Right lobe of liver (tissue), 6 donors: ENCODE results near the gene FSD2. TPM values are rescaled to one million over a fixed set of nuclear protein-coding genes. Genes with fewer than 3 reads are reported as not detected.
"Not testable (repeated sequence)": the region's sequence is repeated elsewhere in the genome, so short reads cannot be mapped to it uniquely, and the experiment has no call there.

Source experiments
- ATAC-seq, 4 donors: fragments of 200-7000 bp; cut with Tn5 transposase; one replicate each; pipeline ENCODE4 v1.9.1; 2020; ENCODE audit warnings: mild to moderate bottlenecking in 4 of 4, moderate library complexity in 4 of 4
- DNase-seq, 3 donors: peaks; one replicate each; pipeline ENCODE4 v3.0.0-alpha.2; 2020
- H3K27ac ChIP-seq, 3 donors: fragments of 200-600 bp; one replicate each; pipeline ENCODE4 v1.8.0; 2022
- H3K27me3 ChIP-seq, 2 donors: fragments of 200-600 bp; one replicate each; pipeline ENCODE4 v1.8.0; 2022
- H3K36me3 ChIP-seq, 4 donors: fragments of 200-600 bp; sonication (generic) in 1 of 4; one replicate each; pipeline versions ENCODE4 v1.5.1 to v1.8.0; 2017 to 2022; ENCODE audit warnings: control low read depth in 1 of 4
- H3K4me1 ChIP-seq, 4 donors: fragments of 200-600 bp; sonication (generic) in 1 of 4; one replicate each; pipeline versions ENCODE4 v1.5.1 to v1.8.0; 2017 to 2022; ENCODE audit warnings: control low read depth in 1 of 4
- H3K4me3 ChIP-seq, 3 donors: fragments of 200-600 bp; one replicate each; pipeline ENCODE4 v1.8.0; 2022
- H3K9me3 ChIP-seq, 4 donors: fragments of 200-600 bp; sonication (generic) in 1 of 4; one replicate each; pipeline versions ENCODE4 v1.5.1 to v1.8.0; 2017 to 2022; ENCODE audit warnings: control low read depth in 1 of 4
- CTCF ChIP-seq, 4 donors: fragments of 200-600 bp in 3 of 4; fragments of 450-650 bp in 1 of 4; IDR thresholded peaks; one replicate each; pipeline versions ENCODE4 v1.5.1 to v1.8.0; 2016 to 2022; ENCODE audit warnings: antibody characterized with exemption in 4 of 4, mild to moderate bottlenecking in 2 of 4
- POLR2A ChIP-seq: fragments of 450-650 bp; IDR thresholded peaks from one replicate; pipeline ENCODE4 v1.6.1; 2017; ENCODE audit warnings: antibody characterized with exemption, mild to moderate bottlenecking
- WGBS: methylation state at CpG from one replicate; pipeline ENCODE4 v1.1.6; 2018; ENCODE audit warnings: low coverage, low lambda C conversion rate; ENCODE audit not compliant: insufficient coverage; ENCODE audit errors: missing lambda C conversion rate; 5-methylcytosine and 5-hydroxymethylcytosine counted together
- intact Hi-C, 2 donors: fragments of 100-400 bp; cut with DNase I; formaldehyde crosslinking; loops; one replicate each; pipeline versions ENCODE4 v1.11.2 to v1.14.1; 2022
- total RNA-seq, 6 experiments: library from RNA; depleted of rRNA in 2 of 6; stranded (reverse); fragments of >200 nt in 2 of 6; fragmentation: NEBNext Ultra II Directional in 3 of 6; extraction: Animal tissue kit (Norgen Biotek cat#: 25700) in 3 of 6; gene quantifications; one replicate each; pipeline versions ENCODE4 v1.1.0 to v1.2.4, GENCODE V29; 2016 to 2023
- donor health status: DM: no; HTN: yes; CAD: no.
- donor health status: DM: no; HTN: no; CAD: no.
- donor health status: DM: no; HTN: no; CAD: no.
- donor health status: DM: no; HTN: yes; CAD: no.
- donor health status: DM: no; HTN: yes; CAD: no.

Gene FSD2
- total RNA-seq, 6 experiments from 2014 or later, result not detected

- intact Hi-C loops, result no loop called here
- 100% methylated on average over 3 of the region's 4 CpGs for whole genome bisulfite sequencing
Observed at GRCh38 chr15:82829234-82829633, 23.4 kb upstream of the FSD2 start.

GRCh38 chr15:82828075-82828474, 22.2 kb upstream of the FSD2 start:
- H3K27ac ChIP-seq, result peak overlapping the region in 2 of 3 donors; percentile 28 to 29
- no peak overlapping the region for H3K4me3 ChIP-seq
- WGBS, result 60% methylated on average over 1 of the region's 1 CpG
- TF ChIP-seq POLR2A, result no peak
- no peak for TF ChIP-seq CTCF (IDR thresholded peaks at IDR 0.05)
- no peaks in the 10 kb centered on the region for H3K9me3 ChIP-seq
- H3K4me1 ChIP-seq, result peaks cover 0 to 38% (median 25%) of the 10 kb centered on the region in 4 donors
- DNase-seq, result no peak
- no peaks in the 10 kb centered on the region for H3K27me3 ChIP-seq
- peaks cover 11 to 87% (median 26%) of the 10 kb centered on the region in 4 donors for H3K36me3 ChIP-seq
- intact Hi-C loops, result no loop called here
- ATAC-seq, result peak; percentile 74 to 90 (median 87)

More at GRCh38 chr15:82829234-82829633, 23.4 kb upstream of the FSD2 start:
- Histone ChIP-seq H3K27ac (no peak overlapping the region), H3K9me3 (no peaks in the 10 kb centered on the region), H3K4me3 (no peak overlapping the region), H3K36me3 (peaks cover 14 to 87% (median 24%) of the 10 kb centered on the region in 4 donors), H3K27me3 (no peaks in the 10 kb centered on the region), H3K4me1 (peaks cover 0 to 42% (median 26%) of the 10 kb centered on the region in 4 donors)
- TF ChIP-seq POLR2A, result no peak
- TF ChIP-seq CTCF (IDR thresholded peaks at IDR 0.05), result no peak
- DNase-seq, result no peak
- no peak for ATAC-seq

GRCh38 chr15:82823049-82823448, 17.2 kb upstream of the FSD2 start:
- intact Hi-C loops, result no loop called here
- WGBS, result 52% methylated on average over 5 of the region's 5 CpGs

GRCh38 chr15:82821851-82822250, 16.0 kb upstream of the FSD2 start:
- H3K27ac ChIP-seq, intact Hi-C loops, H3K4me1 ChIP-seq, H3K27me3 ChIP-seq, H3K9me3 ChIP-seq, ATAC-seq, H3K4me3 ChIP-seq, DNase-seq: not testable (repeated sequence)
- peaks cover 3 to 81% (median 33%) of the 10 kb centered on the region in 4 donors for H3K36me3 ChIP-seq

More at GRCh38 chr15:82823049-82823448, 17.2 kb upstream of the FSD2 start:
- TF ChIP-seq CTCF (IDR thresholded peaks at IDR 0.05) (no peak), POLR2A (no peak)
- ATAC-seq, result no peak
- Histone ChIP-seq H3K9me3 (no peaks in the 10 kb centered on the region), H3K27ac (no peak overlapping the region), H3K27me3 (no peaks in the 10 kb centered on the region), H3K4me1 (peaks cover 0 to 9% (median 2%) of the 10 kb centered on the region in 4 donors), H3K36me3 (peaks cover 5 to 81% (median 34%) of the 10 kb centered on the region in 4 donors), H3K4me3 (no peak overlapping the region)
- peak in 1 of 3 donors; percentile 66 for DNase-seq

GRCh38 chr15:82821396-82821795, 15.5 kb upstream of the FSD2 start:
- H3K27ac ChIP-seq, H3K4me3 ChIP-seq, H3K27me3 ChIP-seq, ATAC-seq, intact Hi-C loops, DNase-seq, H3K9me3 ChIP-seq, H3K4me1 ChIP-seq: not testable (repeated sequence)
- WGBS, result 78% methylated on average over 3 of the region's 3 CpGs
- peaks cover 0 to 81% (median 33%) of the 10 kb centered on the region in 4 donors for H3K36me3 ChIP-seq

GRCh38 chr15:82820128-82820527, 14.3 kb upstream of the FSD2 start:
- Histone ChIP-seq H3K27me3 (no peaks in the 10 kb centered on the region), H3K27ac (no peak overlapping the region), H3K9me3 (no peaks in the 10 kb centered on the region), H3K4me3 (no peak overlapping the region), H3K4me1 (no peaks in the 10 kb centered on the region), H3K36me3 (peaks cover 0 to 79% (median 31%) of the 10 kb centered on the region in 4 donors)
- TF ChIP-seq CTCF (IDR thresholded peaks at IDR 0.05) (no peak), POLR2A (no peak)
- ATAC-seq (no peak), DNase-seq (no peak)
- intact Hi-C loops, result no loop called here
